PC-3 (cell line): ENCODE measurements around the gene ZNF225. TPM values are rescaled to one million over a fixed set of nuclear protein-coding genes. Genes with fewer than 3 reads are reported as not detected.
A peak's percentile ranks its signal among the peaks of the same experiment; 100 is the strongest.

Source experiments
- ATAC-seq: fragments of 200-7000 bp; cut with Tn5 transposase; 2 replicates; pipeline ENCODE4 v1.9.1; 2020; ENCODE audit warnings: mild to moderate bottlenecking, moderate library complexity
- BruUV-seq: library from RNA; stranded (reverse); fragments of 400-500 nt; replicated peaks from 2 replicates; lab custom pipeline; 2021; lab: Mats Ljungman, UMichigan
- CTCF ChIA-PET: fragments of 300-600 bp; sonication (Branson Sonifier 250); formaldehyde crosslinking; loops from one replicate; lab custom pipeline; 2022; ENCODE audit warnings: antibody characterized with exemption; lab: Charles Lee
- POLR2A ChIA-PET: fragments of 300-600 bp; sonication (Branson Sonifier 250); formaldehyde crosslinking; loops from one replicate; lab custom pipeline; 2022; ENCODE audit warnings: antibody characterized with exemption; ENCODE audit not compliant: unreplicated experiment; lab: Charles Lee
- DNase-seq: peaks from one replicate; pipeline ENCODE4 v3.0.0-alpha.2; 2015
- H2AFZ ChIP-seq: fragments of 300-600 bp; sonication (generic); 2 replicates; pipeline ENCODE4 v1.6.0; 2016; ENCODE audit warnings: antibody characterized with exemption, low read length
- H3F3A ChIP-seq: fragments of 300-600 bp; sonication (generic); one replicate; pipeline ENCODE4 v1.6.0; 2017; ENCODE audit warnings: antibody characterized with exemption, low read length, control low read depth, mild to moderate bottlenecking; ENCODE audit not compliant: unreplicated experiment
- H3K27ac ChIP-seq: fragments of 300-600 bp; sonication (generic); 2 replicates; pipeline ENCODE4 v1.5.1; 2016; ENCODE audit warnings: mild to moderate bottlenecking, low read length
- H3K27me3 ChIP-seq: fragments of 300-600 bp; sonication (generic); 2 replicates; pipeline ENCODE4 v1.6.1; 2016; ENCODE audit warnings: low read length, mixed read lengths
- H3K36me3 ChIP-seq: fragments of 300-600 bp; sonication (generic); 2 replicates; pipeline ENCODE4 v1.6.1; 2016; ENCODE audit warnings: low read depth, mixed run types, low read length, mixed read lengths
- H3K4me1 ChIP-seq: fragments of 300-600 bp; sonication (generic); 2 replicates; pipeline ENCODE4 v1.5.1; 2016; ENCODE audit warnings: low read length; ENCODE audit not compliant: insufficient read depth
- H3K4me2 ChIP-seq: fragments of 300-600 bp; sonication (generic); 2 replicates; pipeline ENCODE4 v1.6.0; 2016; ENCODE audit warnings: low read length
- H3K4me3 ChIP-seq: fragments of 300-600 bp; sonication (generic); 2 replicates; pipeline ENCODE4 v1.5.1; 2016; ENCODE audit warnings: mild to moderate bottlenecking, low read length, mixed read lengths
- H3K79me2 ChIP-seq: fragments of 300-600 bp; sonication (generic); 2 replicates; pipeline ENCODE4 v1.6.1; 2017; ENCODE audit warnings: low read length, mixed read lengths
- H3K9ac ChIP-seq: fragments of 300-600 bp; sonication (generic); 2 replicates; pipeline ENCODE4 v1.6.0; 2016; ENCODE audit warnings: mild to moderate bottlenecking, low read length
- H3K9me2 ChIP-seq: fragments of 300-600 bp; sonication (generic); replicated peaks from 2 replicates; pipeline ENCODE4 v1.6.1; 2016; ENCODE audit warnings: mixed run types, low read length, mixed read lengths
- H3K9me3 ChIP-seq: fragments of 300-600 bp; sonication (generic); 2 replicates; pipeline ENCODE4 v1.6.1; 2016; ENCODE audit warnings: low read length, mixed read lengths
- H4K20me1 ChIP-seq: fragments of 300-600 bp; sonication (generic); 2 replicates; pipeline ENCODE4 v1.6.1; 2016; ENCODE audit warnings: low read length, mixed read lengths
- CTCF ChIP-seq: fragments of 300-600 bp; sonication (generic); conservative IDR thresholded peaks from 2 replicates; pipeline ENCODE4 v1.5.1; 2017; ENCODE audit warnings: antibody characterized with exemption, low read depth, mild to moderate bottlenecking, low read length
- EZH2 ChIP-seq: fragments of 300-600 bp; sonication (generic); IDR thresholded peaks from one replicate; pipeline ENCODE4 v1.6.1; 2017; ENCODE audit warnings: antibody characterized with exemption, mild to moderate bottlenecking, low read length; ENCODE audit not compliant: unreplicated experiment
- EZH2phosphoT487 ChIP-seq: fragments of 300-600 bp; sonication (generic); IDR thresholded peaks from 2 replicates; pipeline ENCODE4 v1.6.1; 2018; ENCODE audit warnings: mild to moderate bottlenecking, antibody characterized with exemption, low read length, borderline replicate concordance
- intact Hi-C: fragments of 100-400 bp; cut with micrococcal nuclease; formaldehyde crosslinking; loops from 2 replicates; pipeline ENCODE4 v1.9.0; 2023
- total RNA-seq: library from RNA; depleted of rRNA; stranded (reverse); fragments of >200 nt; gene quantifications from 2 replicates; pipeline ENCODE4 v1.2.3, GENCODE V29; 2014

Gene ZNF225
- total RNA-seq, 1 experiment from 2014 or later, result 1.6 TPM

- Histone ChIP-seq H2AFZ (no peak overlapping the region), H3K4me3 (no peak overlapping the region), H3K9me3 (no peaks in the 10 kb centered on the region), H3K36me3 (peaks cover 29% of the 10 kb centered on the region), H4K20me1 (no peaks in the 10 kb centered on the region), H3F3A (no peaks in the 10 kb centered on the region), H3K27ac (no peak overlapping the region), H3K9me2 (no peaks in the 10 kb centered on the region), H3K27me3 (no peaks in the 10 kb centered on the region), H3K9ac (no peak overlapping the region), H3K4me2 (no peak overlapping the region), H3K4me1 (peaks cover 4% of the 10 kb centered on the region; the same call in 1 of the 2 replicates), H3K79me2 (no peaks in the 10 kb centered on the region)
- ChIA-PET CTCF (no interaction called here), POLR2A (no interaction called here)
- ATAC-seq (no peak), DNase-seq (no peak)
- BruUV-seq, result TSS peak; percentile 20
- intact Hi-C loops, result no loop called here
- TF ChIP-seq EZH2 (no peak), EZH2phosphoT487 (no peak), CTCF (no peak)
Measured at GRCh38 chr19:44107751-44108150, 5.4 kb upstream of the ZNF225 start.

- ATAC-seq (no peak), DNase-seq (no peak)
- H3K79me2 ChIP-seq, result no peaks in the 10 kb centered on the region
- TF ChIP-seq EZH2 (no peak), CTCF (no peak), EZH2phosphoT487 (no peak)
- H2AFZ ChIP-seq, result no peak overlapping the region
- peaks cover 9% of the 10 kb centered on the region for H3K4me1 ChIP-seq
- H3K36me3 ChIP-seq, result peaks cover 18% of the 10 kb centered on the region
- H3K9me2 ChIP-seq, result no peaks in the 10 kb centered on the region
- no peaks in the 10 kb centered on the region for H3F3A ChIP-seq
- H3K27ac ChIP-seq, result no peak overlapping the region
- intact Hi-C loops, result no loop called here
- H3K4me2 ChIP-seq, result no peak overlapping the region
- POLR2A ChIA-PET, result no interaction called here
- H3K27me3 ChIP-seq, result no peaks in the 10 kb centered on the region
- no peak overlapping the region for H3K4me3 ChIP-seq
- H4K20me1 ChIP-seq, result no peaks in the 10 kb centered on the region
- CTCF ChIA-PET, result no interaction called here
- H3K9me3 ChIP-seq, result no peaks in the 10 kb centered on the region
- BruUV-seq, result no TSS peak
- H3K9ac ChIP-seq, result no peak overlapping the region
Measured at GRCh38 chr19:44109458-44109857, 3.7 kb upstream of the ZNF225 start.

DNA sequence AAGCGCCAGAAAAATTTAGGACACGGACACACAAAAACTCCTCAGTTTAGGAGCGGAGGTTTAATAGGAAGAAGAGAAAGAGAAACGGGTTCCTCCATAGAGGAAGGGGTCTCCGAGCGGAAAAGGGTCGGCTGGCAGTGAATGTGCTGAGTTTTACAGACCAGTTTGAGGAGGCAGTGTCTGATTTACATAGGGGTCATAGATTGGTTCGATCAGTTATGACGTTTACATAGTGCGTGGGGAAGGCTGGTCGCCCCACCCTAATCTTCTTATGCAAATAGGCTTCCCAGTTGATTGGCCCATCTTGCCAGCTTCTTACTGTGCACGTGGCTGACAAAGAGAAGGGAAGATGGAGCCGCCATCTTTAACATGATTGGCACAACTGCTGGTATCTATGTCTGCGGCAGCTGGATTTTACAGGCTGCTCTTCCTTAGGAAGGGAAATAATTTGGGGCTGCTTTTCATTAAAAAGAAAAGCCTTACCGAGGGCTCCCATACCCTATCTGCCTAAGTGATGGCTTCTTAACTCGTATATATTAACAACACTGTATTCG, 1.2 kb upstream of the ZNF225 start:
- H3K79me2 ChIP-seq, result no peaks in the 10 kb centered on the region
- H2AFZ ChIP-seq, result peak overlapping the region; percentile 99
- POLR2A ChIA-PET, result no interaction called here
- H3K9ac ChIP-seq, result peak overlapping the region; percentile 57; the same call in 1 of the 2 replicates
- H3K9me3 ChIP-seq, result no peaks in the 10 kb centered on the region
- BruUV-seq, result no TSS peak
- no peaks in the 10 kb centered on the region for H3K27me3 ChIP-seq
- peaks cover 9% of the 10 kb centered on the region for H3K4me1 ChIP-seq
- no peaks in the 10 kb centered on the region for H3K9me2 ChIP-seq
- TF ChIP-seq EZH2phosphoT487, result no peak
- TF ChIP-seq CTCF, result no peak
- no peak for TF ChIP-seq EZH2
- CTCF ChIA-PET, result no interaction called here
- intact Hi-C loops, result loop anchor here (2.0 kb wide), 2 partner anchors 39 to 101 kb away; partner anchors contain the start of genes ZNF227 and ZNF284
- peak overlapping the region; percentile 97 for H3K4me2 ChIP-seq
- DNase-seq (no peak), ATAC-seq (no peak)
- no peaks in the 10 kb centered on the region for H4K20me1 ChIP-seq
- no peaks in the 10 kb centered on the region for H3F3A ChIP-seq
- peaks cover 6% of the 10 kb centered on the region for H3K36me3 ChIP-seq
- peak overlapping the region; percentile 99 for H3K4me3 ChIP-seq
- H3K27ac ChIP-seq, result no peak overlapping the region
